NCI-H146 (cell line): ENCODE results near the gene RSRC2.
A peak's percentile ranks its signal among the peaks of the same experiment; 100 is the strongest.
"Not testable (repeated sequence)": the region's sequence is repeated elsewhere in the genome, so short reads cannot be mapped to it uniquely, and the experiment has no call there.

Experiments used
- DNase-seq: peaks from one replicate; lab custom pipeline; 2025; lab: John Stamatoyannopoulos, UW

The RSRC2 gene

GRCh38 chr12:122526683-122527477, at the start of gene RSRC2, which contains the start of gene KNTC1:
Gene RSRC2, minus strand, starts transcription at chr12:122526936. Its CDS starts 83 bp downstream, at chr12:122526853.
Gene KNTC1, plus strand, starts transcription at chr12:122527249. Its CDS starts 2,815 bp downstream, at chr12:122530064.
- DNase-seq: peak; percentile 100

GRCh38 chr12:122571821-122572220, 45.1 kb upstream of the RSRC2 start:
- DNase-seq: no peak

- not testable (repeated sequence) for DNase-seq
Observed at GRCh38 chr12:122570006-122570405, 43.3 kb upstream of the RSRC2 start.

- no peak for DNase-seq
Observed at GRCh38 chr12:122569288-122569687, 42.6 kb upstream of the RSRC2 start.

GRCh38 chr12:122566816-122567215, 40.1 kb upstream of the RSRC2 start:
- not testable (repeated sequence) for DNase-seq

GRCh38 chr12:122563361-122563760, 36.6 kb upstream of the RSRC2 start:
- DNase-seq: no peak

- no peak for DNase-seq
Observed at GRCh38 chr12:122560138-122560537, 33.4 kb upstream of the RSRC2 start.

GRCh38 chr12:122558745-122559641, 32.3 kb upstream of the RSRC2 start:
- no peak for DNase-seq

GRCh38 chr12:122547330-122547729, 20.6 kb upstream of the RSRC2 start:
- DNase-seq: no peak

- DNase-seq: no peak
Observed at GRCh38 chr12:122545855-122546254, 19.1 kb upstream of the RSRC2 start.

- no peak for DNase-seq
Observed at GRCh38 chr12:122544537-122544936, 17.8 kb upstream of the RSRC2 start.

- no peak for DNase-seq
Observed at GRCh38 chr12:122538496-122538895, 11.8 kb upstream of the RSRC2 start.

- DNase-seq: no peak
Observed at GRCh38 chr12:122537021-122537420, 10.3 kb upstream of the RSRC2 start.

GRCh38 chr12:122533856-122534255, 7.1 kb upstream of the RSRC2 start:
- DNase-seq: no peak

- no peak for DNase-seq
Observed at GRCh38 chr12:122528992-122529391, 2.3 kb upstream of the RSRC2 start.

- no peak for DNase-seq
Observed at GRCh38 chr12:122528582-122528981, 1.8 kb upstream of the RSRC2 start.

GRCh38 chr12:122527478-122527944, 775 bp upstream of the RSRC2 start:
- peak; percentile 46 for DNase-seq

GRCh38 chr12:122523846-122524718, 2.7 kb downstream of the RSRC2 start:
- DNase-seq: no peak

GRCh38 chr12:122523280-122523679, 3.5 kb downstream of the RSRC2 start:
- no peak for DNase-seq

- no peak for DNase-seq
Observed at GRCh38 chr12:122520676-122521075, 6.1 kb downstream of the RSRC2 start.

- DNase-seq: no peak
Observed at GRCh38 chr12:122519418-122519817, 7.3 kb downstream of the RSRC2 start.

- no peak for DNase-seq
Observed at GRCh38 chr12:122518908-122519307, 7.8 kb downstream of the RSRC2 start.
